CD4-positive, alpha-beta T cell treated with Interleukin-12 subunit alpha and Interleukin-12 subunit beta, for 1 hour (primary cell): ENCODE measurements around the gene MICOS13.
"Not testable (repeated sequence)": the region's sequence is repeated elsewhere in the genome, so short reads cannot be mapped to it uniquely, and the experiment has no call there.

Experiments
- DNase-seq: peaks from one replicate; pipeline ENCODE4 v3.0.0-alpha.2; 2020

The MICOS13 gene

DNA sequence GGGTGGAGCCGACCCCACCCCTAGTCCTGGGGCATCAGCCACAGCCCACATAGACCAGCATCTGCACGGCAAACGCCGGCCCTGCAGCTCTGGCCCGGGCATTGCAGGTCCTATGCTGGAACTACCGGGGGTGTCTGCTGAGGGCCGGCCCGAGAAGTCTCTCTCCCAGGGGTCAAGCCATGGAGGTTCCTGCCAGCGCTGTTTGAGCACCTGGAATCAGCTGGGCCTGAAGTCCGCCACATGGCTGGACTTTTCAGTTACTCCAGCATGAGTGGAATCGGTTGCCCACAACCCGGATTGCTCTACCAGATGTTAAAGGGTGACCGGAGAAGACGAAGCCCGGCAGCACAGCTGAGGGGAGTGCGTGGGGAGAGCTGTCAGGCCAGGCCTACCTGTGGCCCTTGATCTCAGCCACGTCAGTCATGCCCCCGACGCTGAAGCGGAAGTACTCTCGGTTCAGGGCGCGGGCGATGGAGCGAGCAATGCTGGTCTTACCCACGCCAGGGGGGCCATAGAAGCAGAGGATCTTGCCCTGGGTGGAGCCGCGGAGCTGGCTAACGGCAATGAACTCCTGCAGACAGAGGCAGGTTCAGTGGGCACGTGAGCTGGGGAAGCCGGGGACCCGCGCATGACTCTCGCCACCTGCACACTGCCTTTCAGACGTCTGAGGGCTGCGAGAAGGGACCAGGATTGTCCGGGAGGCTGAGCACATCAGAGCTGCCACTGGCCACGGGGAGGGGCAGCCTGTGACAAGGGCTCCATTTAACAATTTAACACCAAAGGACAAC, 18.5 kb upstream of the MICOS13 start:
- DNase-seq: no peak

DNA sequence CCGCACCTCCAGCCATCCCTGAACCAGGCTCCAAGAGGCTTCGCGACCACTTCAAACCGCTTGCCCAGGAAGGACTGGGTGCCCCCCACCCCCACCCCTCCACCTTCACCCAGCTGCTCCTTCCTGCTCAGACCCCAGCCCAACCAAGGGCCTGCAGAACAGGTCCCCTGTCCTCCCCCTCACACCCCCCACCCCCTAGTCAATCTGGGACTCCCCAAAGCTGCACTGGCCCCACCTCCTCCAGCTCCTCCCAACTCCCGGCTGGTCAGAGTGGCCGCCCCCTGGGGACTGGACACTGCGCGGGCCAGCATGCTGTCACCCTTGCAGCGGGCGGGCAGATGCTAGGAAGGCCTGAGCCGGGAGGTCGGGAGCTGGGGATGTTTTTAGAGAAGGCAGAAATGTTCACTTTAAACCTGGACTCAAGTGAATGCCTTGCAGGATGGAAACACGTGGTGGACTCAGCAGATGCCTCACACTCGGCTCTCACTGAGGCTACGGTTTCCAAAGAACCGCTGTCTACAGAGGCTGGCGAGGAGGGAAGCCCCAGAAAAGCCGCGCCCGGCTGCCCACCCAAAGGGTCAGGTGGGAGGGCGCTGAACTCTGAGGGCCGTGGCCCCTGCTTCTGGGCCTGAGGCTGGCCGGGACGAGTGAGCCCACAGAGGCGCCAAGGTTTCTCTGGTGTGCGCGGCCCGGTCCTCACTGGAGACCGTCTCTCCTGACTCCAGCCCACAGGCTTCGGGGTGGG, 17.7 kb upstream of the MICOS13 start:
- no peak for DNase-seq

- no peak for DNase-seq
Measured at GRCh38 chr19:5697022-5697889, 16.9 kb upstream of the MICOS13 start.

- DNase-seq: no peak
Measured at GRCh38 chr19:5696196-5697021, 16.1 kb upstream of the MICOS13 start.

- DNase-seq: no peak
Measured at GRCh38 chr19:5695649-5696195, 15.4 kb upstream of the MICOS13 start.

GRCh38 chr19:5694956-5695648, 14.8 kb upstream of the MICOS13 start:
- no peak for DNase-seq

DNA sequence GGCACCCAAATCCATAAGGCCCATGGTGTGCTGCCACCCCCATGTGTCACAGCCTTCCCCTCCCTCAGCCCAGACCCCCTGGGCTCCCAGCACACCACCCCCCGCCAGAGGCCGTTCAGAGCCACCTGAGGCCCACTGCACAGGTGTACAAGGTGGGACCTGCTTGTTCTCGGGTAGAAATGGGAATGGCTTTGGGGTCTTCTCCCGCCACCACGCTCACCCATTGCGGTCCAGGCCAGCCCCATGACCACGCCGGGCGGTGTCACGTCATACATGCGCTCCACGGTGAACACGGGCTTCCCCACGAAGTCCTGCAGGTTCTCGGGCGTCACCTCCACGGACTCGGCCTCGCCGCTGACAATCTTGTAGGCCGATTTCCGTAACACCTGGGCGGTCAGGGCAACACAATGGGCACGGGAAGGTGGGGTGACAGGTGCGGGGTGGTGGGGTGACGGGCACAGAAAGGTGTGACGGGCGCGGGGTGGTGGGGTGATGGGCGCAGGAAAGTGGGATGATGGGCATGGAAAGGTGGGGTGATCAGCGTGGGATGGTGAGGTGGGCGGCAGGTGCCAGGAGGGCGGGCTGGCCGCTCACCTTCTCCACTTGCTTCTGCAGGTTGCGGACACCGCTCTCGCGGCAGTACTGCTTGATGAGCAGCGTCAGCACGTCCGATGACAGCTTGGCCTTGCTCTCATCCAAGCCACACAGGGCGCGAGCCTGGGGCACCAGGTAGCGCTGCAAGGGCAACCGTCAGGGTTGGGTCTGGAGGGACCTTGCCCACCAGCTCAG, 14.0 kb upstream of the MICOS13 start:
- no peak for DNase-seq

DNA sequence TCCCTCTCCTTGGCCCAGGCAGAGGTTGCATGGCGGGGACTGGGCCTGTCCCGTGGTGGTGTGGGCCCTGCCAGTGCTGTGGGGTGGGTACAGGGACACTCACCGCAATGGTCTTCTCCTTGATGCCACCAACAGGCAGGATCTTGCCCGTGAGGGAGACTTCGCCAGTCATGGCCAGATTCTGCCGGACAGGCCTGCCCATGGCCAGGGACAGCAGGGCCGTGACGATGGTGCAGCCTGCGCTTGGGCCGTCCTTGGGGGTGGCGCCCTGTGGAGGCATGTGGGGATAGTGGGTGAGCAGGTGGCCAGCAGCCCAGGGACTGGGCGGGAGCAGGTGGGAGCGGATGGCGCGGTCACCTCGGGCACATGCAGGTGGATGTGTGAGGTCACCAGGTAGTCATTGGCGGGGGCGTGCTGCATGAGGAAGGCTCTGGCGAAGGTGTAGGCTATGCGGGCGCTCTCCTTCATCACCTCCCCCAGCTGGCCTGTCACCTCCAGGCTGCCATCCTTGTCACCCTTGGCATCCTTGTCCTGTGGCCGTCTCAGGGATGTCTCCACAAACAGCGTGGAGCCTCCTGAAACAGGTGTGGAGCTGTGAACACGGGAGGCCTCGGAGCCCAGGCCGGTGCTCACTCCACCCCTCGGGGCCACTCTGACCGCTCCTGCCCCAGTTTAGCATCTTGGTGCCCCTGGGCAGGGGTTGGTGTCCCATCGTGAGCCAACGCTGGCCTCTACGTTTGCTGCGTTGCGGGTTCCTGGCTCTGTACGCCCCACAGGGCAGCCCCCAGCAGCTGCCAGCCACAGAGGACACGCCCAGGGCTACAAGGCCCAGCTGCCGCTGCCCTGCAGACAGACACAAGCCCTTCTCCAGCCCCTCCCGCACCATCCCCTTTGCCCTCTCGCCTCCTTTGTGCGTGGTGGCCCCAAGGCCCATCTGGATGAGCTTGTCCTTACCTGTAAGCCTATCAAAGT, 13.2 kb upstream of the MICOS13 start:
- no peak for DNase-seq

DNA sequence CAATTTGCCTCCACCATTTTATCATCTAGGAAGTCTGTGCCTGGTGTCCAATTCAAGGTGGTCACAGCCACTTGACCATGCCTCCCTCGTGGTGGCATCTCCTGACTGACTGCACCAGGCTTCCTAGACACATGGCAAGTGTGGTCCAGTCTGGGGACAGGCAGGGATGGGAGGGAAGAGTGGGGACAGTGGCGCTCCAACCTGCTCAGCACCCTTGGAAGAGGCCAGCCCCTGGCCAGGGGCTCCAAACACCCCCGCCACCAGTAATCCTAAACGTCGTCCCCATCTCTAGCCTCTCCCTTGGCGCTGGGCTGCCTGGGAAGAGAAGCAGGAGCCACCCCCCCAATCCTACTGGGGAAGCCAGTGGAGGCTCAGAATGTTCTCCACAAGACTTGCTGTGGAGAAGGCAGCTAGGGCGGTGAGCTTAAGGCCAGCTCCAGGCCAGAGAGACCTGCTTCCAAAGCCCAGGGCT, 12.4 kb upstream of the MICOS13 start:
- no peak for DNase-seq

- no peak for DNase-seq
Measured at GRCh38 chr19:5691822-5692722, 11.8 kb upstream of the MICOS13 start.

DNA sequence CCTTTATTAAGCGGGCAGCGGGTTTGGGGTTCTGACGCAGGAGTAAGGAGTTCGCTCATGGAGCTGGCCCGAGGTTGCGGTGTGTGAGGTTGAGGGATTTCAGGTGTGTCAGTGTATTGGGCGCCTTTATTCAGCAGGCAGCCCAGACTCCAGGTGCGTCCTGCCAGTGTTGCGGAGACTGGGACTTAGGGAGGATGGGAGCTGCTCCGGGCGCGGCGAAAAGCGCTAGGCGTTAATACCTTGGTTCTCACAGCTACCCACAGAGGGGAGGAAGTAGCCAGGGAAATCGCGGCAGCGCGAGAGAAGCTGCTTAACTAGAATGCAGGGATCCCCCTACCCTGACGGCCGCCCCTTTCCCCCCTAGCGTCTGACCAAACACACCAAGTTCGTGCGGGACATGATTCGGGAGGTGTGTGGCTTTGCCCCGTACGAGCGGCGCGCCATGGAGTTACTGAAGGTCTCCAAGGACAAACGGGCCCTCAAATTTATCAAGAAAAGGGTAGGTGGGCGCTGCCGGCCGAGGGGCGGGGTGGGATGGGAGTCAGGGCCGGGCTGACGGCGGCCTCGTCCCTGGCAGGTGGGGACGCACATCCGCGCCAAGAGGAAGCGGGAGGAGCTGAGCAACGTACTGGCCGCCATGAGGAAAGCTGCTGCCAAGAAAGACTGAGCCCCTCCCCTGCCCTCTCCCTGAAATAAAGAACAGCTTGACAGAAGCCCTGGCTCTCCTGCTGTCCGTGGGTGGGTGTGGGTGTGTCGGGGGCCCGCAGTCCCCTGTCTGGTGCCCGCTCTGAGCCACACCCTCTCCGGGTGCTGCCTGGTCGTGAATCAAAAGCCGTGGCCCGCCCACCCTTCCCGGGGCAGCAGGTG, 10.9 kb upstream of the MICOS13 start:
- peak; percentile 41 for DNase-seq

DNA sequence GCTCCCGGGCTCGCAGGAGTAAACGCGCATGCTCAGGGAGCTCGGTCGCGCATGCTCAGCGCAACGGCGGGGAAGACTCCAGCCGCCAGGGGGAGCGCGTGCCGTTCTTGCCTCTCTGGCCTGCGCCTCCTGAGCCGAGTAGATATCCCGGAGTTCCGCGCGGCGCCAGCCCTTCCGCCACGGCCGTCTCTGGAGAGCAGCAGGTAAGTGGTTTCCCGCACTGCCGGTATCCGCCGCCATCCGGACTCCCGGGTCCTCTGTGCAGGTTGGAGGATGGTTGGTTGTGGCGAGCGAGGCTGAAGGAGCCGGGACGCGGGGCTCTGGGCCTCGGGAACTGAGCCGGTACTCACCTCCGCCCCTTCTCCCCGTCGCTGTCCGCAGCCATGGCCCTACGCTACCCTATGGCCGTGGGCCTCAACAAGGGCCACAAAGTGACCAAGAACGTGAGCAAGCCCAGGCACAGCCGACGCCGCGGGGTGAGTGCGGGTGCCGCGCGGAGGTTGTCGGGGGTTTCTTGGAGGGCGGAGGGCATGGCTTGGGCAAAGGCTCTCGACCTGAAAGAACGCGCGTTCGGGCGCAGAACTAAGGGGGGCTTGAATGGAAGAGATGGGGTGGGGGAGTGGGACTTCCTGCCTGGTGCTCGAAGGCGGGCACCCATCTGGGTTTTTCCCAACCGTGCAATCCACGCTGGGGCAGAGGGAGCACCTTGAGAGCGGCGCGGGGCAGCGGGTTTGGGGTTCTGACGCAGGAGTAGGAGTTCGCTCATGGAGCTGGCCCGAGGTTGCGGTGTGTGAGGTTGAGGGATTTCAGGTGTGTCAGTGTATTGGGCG, 10.0 kb upstream of the MICOS13 start, which contains the start of gene RPL36:
RPL36 (plus strand) TSS at position 171 of the 830 bp plus-strand sequence; CDS start at position 384, 213 bp downstream.
- peak; percentile 99 for DNase-seq

- not testable (repeated sequence) for DNase-seq
Measured at GRCh38 chr19:5688262-5688881, 8.1 kb upstream of the MICOS13 start.

- no peak for DNase-seq
Measured at GRCh38 chr19:5687360-5688198, 7.3 kb upstream of the MICOS13 start.
